RWPE1 (cell line): ENCODE results near the gene MYL4.
A peak's percentile ranks its signal among the peaks of the same experiment; 100 is the strongest.

Experiments used
- CTCF ChIA-PET: fragments of 350-600 bp; sonication (Branson Sonifier 250); formaldehyde crosslinking; extraction: SDS; loops from one replicate; lab custom pipeline; 2021; lab: Yijun Ruan, JAX
- POLR2A ChIA-PET: fragments of 400-600 bp; formaldehyde crosslinking; extraction: SDS; loops from one replicate; lab custom pipeline; 2020; ENCODE audit warnings: antibody characterized with exemption; ENCODE audit not compliant: low non-redundant PET; lab: Yijun Ruan, JAX
- DNase-seq: peaks from one replicate; pipeline ENCODE4 v3.0.0; 2012; ENCODE audit warnings: low spot score
- H3K27ac ChIP-seq: fragments of 450-650 bp; 2 replicates; pipeline ENCODE4 v1.5.1; 2017
- CTCF ChIP-seq: fragments of 450-650 bp; conservative IDR thresholded peaks from 2 replicates; pipeline ENCODE4 v1.5.1; 2017; ENCODE audit warnings: low read depth, mild to moderate bottlenecking

The MYL4 gene

GRCh38 chr17:47237841-47238240, 28.7 kb downstream of the MYL4 start:
- no peak for DNase-seq
- no peak overlapping the region for H3K27ac ChIP-seq
- CTCF ChIA-PET = interaction anchor here (0.9 kb wide), 1 partner anchor 78 kb away, joined by 3 read pairs; no protein-coding TSS in a partner anchor
- POLR2A ChIA-PET = no interaction called here
- no peak for TF ChIP-seq CTCF

- DNase-seq = no peak
- CTCF ChIA-PET = interaction anchor here (0.6 kb wide), 1 partner anchor 14 kb away, joined by 3 read pairs; no protein-coding TSS in a partner anchor
- POLR2A ChIA-PET = no interaction called here
- no peak overlapping the region for H3K27ac ChIP-seq
- no peak for TF ChIP-seq CTCF
Observed at GRCh38 chr17:47238321-47239010, 29.3 kb downstream of the MYL4 start.

GRCh38 chr17:47239619-47239966, 30.4 kb downstream of the MYL4 start:
- TF ChIP-seq CTCF = no peak
- H3K27ac ChIP-seq = peak overlapping the region; percentile 75
- DNase-seq = no peak
- CTCF ChIA-PET = interaction anchor here (2.1 kb wide), 1 partner anchor 76 kb away, joined by 10 read pairs; no protein-coding TSS in a partner anchor
- POLR2A ChIA-PET = interaction anchor here (0.6 kb wide), 1 partner anchor 83 kb away, joined by 3 read pairs; no protein-coding TSS in a partner anchor

- peak overlapping the region; percentile 75 for H3K27ac ChIP-seq
- DNase-seq = peak; percentile 84
- ChIA-PET CTCF (interaction anchor here (0.6 to 2.1 kb wide), 2 partner anchors 72 to 76 kb away, joined by 3 to 10 read pairs; no protein-coding TSS in a partner anchor), POLR2A (interaction anchor here (0.6 kb wide), 1 partner anchor 83 kb away, joined by 3 read pairs; no protein-coding TSS in a partner anchor)
- no peak for TF ChIP-seq CTCF
Observed at GRCh38 chr17:47239967-47240651, 31.0 kb downstream of the MYL4 start.

GRCh38 chr17:47240806-47241205, 31.7 kb downstream of the MYL4 start:
- DNase-seq = no peak
- ChIA-PET CTCF (interaction anchor here (0.6 to 2.1 kb wide), 3 partner anchors 72 to 399 kb away, joined by 3 to 10 read pairs (median 3); no protein-coding TSS in a partner anchor), POLR2A (no interaction called here)
- TF ChIP-seq CTCF = no peak
- no peak overlapping the region; the same call in 1 of the 2 replicates for H3K27ac ChIP-seq

GRCh38 chr17:47242648-47243047, 33.5 kb downstream of the MYL4 start:
- no peak for DNase-seq
- no peak overlapping the region for H3K27ac ChIP-seq
- CTCF ChIA-PET = interaction anchor here (0.7 to 0.8 kb wide), 2 partner anchors 10 to 11 kb away, joined by 3 to 5 read pairs; partner anchors contain the start of gene ITGB3
- POLR2A ChIA-PET = no interaction called here
- no peak for TF ChIP-seq CTCF
